Endothelial cell of umbilical vein (primary cell): Measurements from ENCODE around the gene SPDYE1. TPM values are rescaled to one million over a fixed set of nuclear protein-coding genes. Genes with fewer than 3 reads are reported as not detected.
A peak's percentile ranks its signal among the peaks of the same experiment; 100 is the strongest.

Experiments
- BruUV-seq: library from RNA; stranded (reverse); fragments of 400-500 nt; replicated peaks from 2 replicates; lab custom pipeline; 2021; lab: Mats Ljungman, UMichigan
- CTCF ChIA-PET: fragments of 300-600, 350-600 bp; sonication (Branson Sonifier 250); formaldehyde crosslinking; loops from one replicate; lab custom pipeline; 2021; ENCODE audit warnings: antibody characterized with exemption, inconsistent platforms; lab: Charles Lee
- POLR2A ChIA-PET: fragments of 300-600, 350-600 bp; sonication (Branson Sonifier 250); formaldehyde crosslinking; loops from one replicate; lab custom pipeline; 2021; ENCODE audit warnings: antibody characterized with exemption, inconsistent platforms; lab: Charles Lee
- DNase-seq: peaks from one replicate; pipeline ENCODE4 v3.0.0-alpha.2; 2011; ENCODE audit warnings: low read depth, low spot score
- FAIRE-seq: peaks from 2 replicates; lab custom pipeline; 2011; peaks lifted over from hg19 to GRCh38; lab: Jason Lieb, UNC
- H2AFZ ChIP-seq: 2 replicates; pipeline ENCODE4 v1.6.0; 2012; ENCODE audit warnings: low read depth, low read length, control low read depth, inconsistent platforms
- H3K27ac ChIP-seq: 2 replicates; pipeline ENCODE4 v1.5.1; 2011; ENCODE audit warnings: low read depth, mild to moderate bottlenecking, control low read depth, low read length, moderate library complexity; ENCODE audit not compliant: insufficient read depth
- H3K27me3 ChIP-seq, 2 experiments: 2 replicates each; pipeline versions ENCODE4 v1.6.0 to v1.6.1; 2011; ENCODE audit warnings: low read length in 2 of 2, mixed read lengths in 1 of 2; ENCODE audit not compliant: control insufficient read depth in 2 of 2, insufficient read depth in 2 of 2
- H3K36me3 ChIP-seq, 2 experiments: 2 replicates in 1 of 2; 3 replicates in 1 of 2; pipeline ENCODE4 v1.5.1; 2011; ENCODE audit warnings: low read length in 2 of 2, mild to moderate bottlenecking in 1 of 2, moderate library complexity in 1 of 2; ENCODE audit not compliant: control insufficient read depth in 2 of 2, insufficient read depth in 2 of 2; ENCODE audit errors: extremely low read depth in 1 of 2
- H3K4me1 ChIP-seq: 3 replicates; pipeline ENCODE4 v1.5.1; 2011; ENCODE audit warnings: mild to moderate bottlenecking, low read length; ENCODE audit not compliant: control insufficient read depth, insufficient read depth; ENCODE audit errors: extremely low read depth
- H3K4me2 ChIP-seq: 2 replicates; pipeline ENCODE4 v1.6.1; 2011; ENCODE audit warnings: low read length, control low read depth, mixed read lengths; ENCODE audit not compliant: insufficient read depth
- H3K4me3 ChIP-seq, 3 experiments: fragments of 200-600 bp in 1 of 3; sonication (generic), shearing (Covaris generic) in 1 of 3; replicated peaks in 1 of 3; 2 replicates each; pipeline ENCODE4 v1.5.1; 2011 to 2016; ENCODE audit warnings: control low read depth in 3 of 3, low read length in 3 of 3, mild to moderate bottlenecking in 2 of 3, inconsistent platforms in 1 of 3, low read depth in 1 of 3, moderate library complexity in 1 of 3; ENCODE audit not compliant: insufficient read depth in 1 of 3
- H3K79me2 ChIP-seq: 2 replicates; pipeline ENCODE4 v1.6.0; 2012; ENCODE audit warnings: low read length, inconsistent platforms; ENCODE audit not compliant: control insufficient read depth, insufficient read depth
- H3K9ac ChIP-seq: replicated peaks from 2 replicates; pipeline ENCODE3; 2011; ENCODE audit warnings: low read length, control low read depth; ENCODE audit not compliant: insufficient read depth; ENCODE audit errors: extremely low read depth
- H3K9me1 ChIP-seq: replicated peaks from 3 replicates; pipeline ENCODE4 v1.6.0; 2011; ENCODE audit warnings: mild to moderate bottlenecking, low read length; ENCODE audit not compliant: control insufficient read depth, insufficient read depth; ENCODE audit errors: extremely low read depth
- H3K9me3 ChIP-seq: replicated peaks from 2 replicates; pipeline ENCODE4 v1.5.1; 2012; ENCODE audit warnings: low read length, inconsistent platforms; ENCODE audit not compliant: control insufficient read depth, insufficient read depth
- H4K20me1 ChIP-seq: replicated peaks from 2 replicates; pipeline ENCODE3; 2011; ENCODE audit warnings: mild to moderate bottlenecking, low read length; ENCODE audit not compliant: control insufficient read depth, insufficient read depth; ENCODE audit errors: extremely low read depth
- CTCF ChIP-seq, 2 donors: IDR thresholded peaks; 1 replicate in 1 of 2; 2 replicates in 1 of 2; pipeline ENCODE4 v1.5.1; 2011; ENCODE audit warnings: low read length in 2 of 2, mild to moderate bottlenecking in 2 of 2, moderate library complexity in 2 of 2, control low read depth in 1 of 2, inconsistent platforms in 1 of 2, low read depth in 1 of 2; ENCODE audit not compliant: insufficient read depth in 1 of 2; ENCODE audit errors: extremely low read depth in 1 of 2
- EZH2 ChIP-seq: IDR thresholded peaks from 2 replicates; pipeline ENCODE4 v1.6.1; 2012; ENCODE audit warnings: borderline replicate concordance, low read depth, mild to moderate bottlenecking, moderate library complexity, low read length, inconsistent platforms; ENCODE audit not compliant: severe bottlenecking
- FOS ChIP-seq: IDR thresholded peaks from 2 replicates; pipeline ENCODE4 v1.6.1; 2011; ENCODE audit warnings: mild to moderate bottlenecking, low read length, moderate library complexity, borderline replicate concordance; ENCODE audit not compliant: insufficient read depth
- GATA2 ChIP-seq: IDR thresholded peaks from 2 replicates; pipeline ENCODE4 v1.7.0; 2011; ENCODE audit warnings: low read depth, mild to moderate bottlenecking, moderate library complexity, mixed read lengths, low read length; ENCODE audit not compliant: insufficient read length, insufficient read depth
- JUN ChIP-seq: IDR thresholded peaks from 2 replicates; pipeline ENCODE4 v1.6.1; 2011; ENCODE audit warnings: borderline replicate concordance, low read depth; ENCODE audit not compliant: insufficient read length, insufficient read depth
- MAX ChIP-seq: IDR thresholded peaks from 2 replicates; pipeline ENCODE4 v1.6.1; 2011; ENCODE audit not compliant: insufficient read depth, insufficient read length
- MYC ChIP-seq: IDR thresholded peaks from one replicate; pipeline ENCODE4 v1.6.1; 2011; ENCODE audit warnings: mild to moderate bottlenecking, low read depth, low read length
- POLR2A ChIP-seq: IDR thresholded peaks from 2 replicates; pipeline ENCODE4 v1.6.1; 2012; ENCODE audit warnings: low read depth, mild to moderate bottlenecking, control low read depth, low read length
- POLR2AphosphoS5 ChIP-seq: IDR thresholded peaks from 2 replicates; pipeline ENCODE4 v1.6.1; 2012; ENCODE audit warnings: low read depth, mild to moderate bottlenecking, control low read depth, low read length, moderate library complexity; ENCODE audit not compliant: insufficient read depth
- dilution Hi-C: fragments of 300-500 bp; cut with MboI; formaldehyde crosslinking; loops from one replicate; pipeline ENCODE4 v1.15.0; 2019; ENCODE audit warnings: low sequenced_read_pairs; ENCODE audit not compliant: extremely low pct_ligation_motif_present
- intact Hi-C: fragments of 100-400 bp; cut with micrococcal nuclease; formaldehyde crosslinking; loops from one replicate; pipeline ENCODE4 v1.10.0; 2022
- polyA plus RNA-seq, 4 experiments: library from polyadenylated mRNA; depleted of rRNA in 3 of 4; stranded (reverse) in 3 of 4; unstranded in 1 of 4; fragments of >200 nt; gene quantifications; 2 replicates each; pipeline versions ENCODE4 v1.2.1 to v1.2.3, GENCODE V29; 2011 to 2012; ENCODE audit warnings: missing spikeins in 1 of 4
- total RNA-seq: library from RNA; stranded (reverse); gene quantifications from 2 replicates; pipeline ENCODE4 v1.2.3, GENCODE V29; 2021

SPDYE1 gene
- total and polyA plus RNA-seq, 2 donors (not counting 3 experiments of a cell fraction or from before 2014, with no cell fraction given) = not detected

- Histone ChIP-seq H3K9me3 (no peaks in the 10 kb centered on the region), H3K36me3 (peaks cover 2 to 13% of the 10 kb centered on the region in 2 experiments), H3K9ac (peak overlapping the region; percentile 59), H3K4me2 (peak overlapping the region; percentile 55), H4K20me1 (no peaks in the 10 kb centered on the region), H3K27ac (peak overlapping the region; percentile 38), H2AFZ (peak overlapping the region; percentile 50), H3K79me2 (peaks cover 44% of the 10 kb centered on the region), H3K4me1 (peaks cover 15% of the 10 kb centered on the region), H3K4me3 (peak overlapping the region; percentile 69 to 75 (median 74)), H3K27me3 (no peaks in the 10 kb centered on the region), H3K9me1 (no peaks in the 10 kb centered on the region)
- POLR2A ChIA-PET = no interaction called here
- no peak for TF ChIP-seq JUN
- no peak for TF ChIP-seq FOS
- TF ChIP-seq POLR2AphosphoS5 = no peak
- TF ChIP-seq POLR2A = no peak
- TF ChIP-seq MYC = no peak
- TF ChIP-seq CTCF (IDR thresholded peaks at IDR 0.05; ENCODE audit: extremely low read depth in 1 of 2, insufficient read depth in 1 of 2, low read depth in 1 of 2, low read length in 2 of 2) = no peak
- no peak for TF ChIP-seq EZH2
- TF ChIP-seq GATA2 = no peak
- TF ChIP-seq MAX = no peak
- intact Hi-C loops = no loop called here
- DNase-seq (no peak), FAIRE-seq (peak; percentile 12)
- TSS peak; percentile 32 for BruUV-seq
- dilution Hi-C loops = no loop called here
- CTCF ChIA-PET = interaction anchor here (1.9 to 2.2 kb wide), 2 partner anchors 25 to 27 kb away, joined by 7 to 9 read pairs; no protein-coding TSS in a partner anchor
Observed at GRCh38 chr7:44045226-44046014, 47.7 kb downstream of the SPDYE1 start.
